PC-9 (cell line): ENCODE results near the gene KPRP. TPM values are rescaled to one million over a fixed set of nuclear protein-coding genes. Genes with fewer than 3 reads are reported as not detected.

Source experiments
- BruUV-seq: library from RNA; stranded (reverse); fragments of 400-500 nt; replicated peaks from 2 replicates; lab custom pipeline; 2021; lab: Mats Ljungman, UMichigan
- CTCF ChIA-PET: fragments of 300-600 bp; sonication (Branson Sonifier 250); formaldehyde crosslinking; loops from one replicate; lab custom pipeline; 2022; ENCODE audit warnings: antibody characterized with exemption; lab: Charles Lee
- POLR2A ChIA-PET: fragments of 300-600 bp; sonication (Branson Sonifier 250); formaldehyde crosslinking; loops from one replicate; lab custom pipeline; 2022; ENCODE audit warnings: antibody characterized with exemption; ENCODE audit not compliant: unreplicated experiment; lab: Charles Lee
- DNase-seq, 2 experiments: peaks; one replicate each; pipeline versions ENCODE4 v3.0.0 to v3.0.0-alpha.2; 2015 to 2022; ENCODE audit warnings: mixed read lengths in 1 of 2
- H2AFZ ChIP-seq: fragments of 200-600 bp; sonication (generic); 2 replicates; pipeline ENCODE4 v1.8.1; 2017; ENCODE audit warnings: antibody characterized with exemption
- H3F3A ChIP-seq: fragments of 200-600 bp; sonication (generic); 2 replicates; pipeline ENCODE4 v1.8.1; 2017; ENCODE audit warnings: antibody characterized with exemption, mild to moderate bottlenecking, low read depth; ENCODE audit not compliant: insufficient read depth
- H3K27ac ChIP-seq: fragments of 200-600 bp; sonication (generic); 2 replicates; pipeline ENCODE4 v1.6.1; 2016; ENCODE audit warnings: mixed run types
- H3K27me3 ChIP-seq: fragments of 200-600 bp; sonication (generic); 2 replicates; pipeline ENCODE4 v1.6.1; 2016; ENCODE audit warnings: low read depth, mixed run types; ENCODE audit not compliant: insufficient read depth
- H3K36me3 ChIP-seq: fragments of 200-600 bp; sonication (generic); 2 replicates; pipeline ENCODE4 v1.6.1; 2016; ENCODE audit warnings: low read depth, mixed run types
- H3K4me1 ChIP-seq: fragments of 200-600 bp; sonication (generic); replicated peaks from 2 replicates; pipeline ENCODE4 v1.6.1; 2016; ENCODE audit warnings: mixed run types; ENCODE audit not compliant: insufficient read depth
- H3K4me2 ChIP-seq: fragments of 200-600 bp; sonication (generic); 2 replicates; pipeline ENCODE4 v1.6.1; 2017; ENCODE audit warnings: mixed run types
- H3K4me3 ChIP-seq: fragments of 200-600 bp; sonication (generic); 2 replicates; pipeline ENCODE4 v1.6.1; 2016; ENCODE audit warnings: mixed run types
- H3K79me2 ChIP-seq: fragments of 200-600 bp; sonication (generic); 2 replicates; pipeline ENCODE4 v1.6.1; 2017; ENCODE audit warnings: low read depth, mixed run types
- H3K9me2 ChIP-seq: fragments of 200-600 bp; sonication (generic); 2 replicates; pipeline ENCODE4 v1.8.1; 2017; ENCODE audit warnings: mild to moderate bottlenecking; ENCODE audit not compliant: insufficient read depth
- H3K9me3 ChIP-seq: fragments of 200-600 bp; sonication (generic); 2 replicates; pipeline ENCODE4 v1.8.1; 2016; ENCODE audit warnings: low read depth; ENCODE audit not compliant: insufficient read depth
- H4K20me1 ChIP-seq: fragments of 200-600 bp; sonication (generic); 2 replicates; pipeline ENCODE4 v1.8.1; 2017; ENCODE audit not compliant: insufficient read depth
- EZH2 ChIP-seq: fragments of 200-600 bp; sonication (generic); IDR thresholded peaks from 2 replicates; pipeline ENCODE4 v1.8.0; 2017; ENCODE audit warnings: antibody characterized with exemption, low read depth
- intact Hi-C: fragments of 100-400 bp; cut with micrococcal nuclease; formaldehyde crosslinking; loops from one replicate; pipeline ENCODE4 v1.10.0; 2022; ENCODE audit not compliant: unreplicated experiment
- total RNA-seq: library from RNA; stranded (reverse); gene quantifications from 2 replicates; pipeline ENCODE4 v1.2.3, GENCODE V29; 2021
- TF ChIP-seq, protein P1 (sequence below): fragments of 200-600 bp; sonication (generic); conservative IDR thresholded peaks from 2 replicates; pipeline ENCODE4 v1.6.1; 2017; ENCODE audit warnings: mixed run types, antibody characterized with exemption, mild to moderate bottlenecking, moderate library complexity

KPRP gene
- total RNA-seq, 1 experiment from 2014 or later, result not detected

DNA sequence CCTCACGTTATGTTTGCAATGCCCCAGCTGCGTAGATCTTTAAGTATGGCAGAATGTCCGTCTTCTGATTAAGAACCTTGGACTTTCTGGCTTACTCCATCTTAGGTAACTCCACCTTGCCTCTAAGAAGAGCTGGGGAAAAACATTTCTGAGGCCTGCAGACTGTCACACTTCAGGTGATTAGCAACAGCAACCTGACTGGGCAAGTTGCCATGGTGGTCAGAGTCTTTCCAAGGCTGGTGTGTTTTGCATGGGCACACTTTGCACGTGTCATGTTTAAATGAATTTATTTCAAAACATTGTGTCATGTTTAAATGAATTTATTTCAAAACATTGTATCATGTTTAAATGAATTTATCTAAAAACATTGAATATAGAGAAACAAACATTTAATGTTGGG is 811 bp downstream of the KPRP start:
- no peaks in the 10 kb centered on the region for H3K36me3 ChIP-seq
- H3K79me2 ChIP-seq, result no peaks in the 10 kb centered on the region
- H3K4me2 ChIP-seq, result no peak overlapping the region
- H3K9me2 ChIP-seq, result no peaks in the 10 kb centered on the region
- no peak overlapping the region for H3K27ac ChIP-seq
- peaks cover 57% of the 10 kb centered on the region for H3K27me3 ChIP-seq
- intact Hi-C loops, result no loop called here
- H3K4me1 ChIP-seq, result no peaks in the 10 kb centered on the region
- TF ChIP-seq EZH2, result no peak
- TF ChIP-seq, protein P1, sequence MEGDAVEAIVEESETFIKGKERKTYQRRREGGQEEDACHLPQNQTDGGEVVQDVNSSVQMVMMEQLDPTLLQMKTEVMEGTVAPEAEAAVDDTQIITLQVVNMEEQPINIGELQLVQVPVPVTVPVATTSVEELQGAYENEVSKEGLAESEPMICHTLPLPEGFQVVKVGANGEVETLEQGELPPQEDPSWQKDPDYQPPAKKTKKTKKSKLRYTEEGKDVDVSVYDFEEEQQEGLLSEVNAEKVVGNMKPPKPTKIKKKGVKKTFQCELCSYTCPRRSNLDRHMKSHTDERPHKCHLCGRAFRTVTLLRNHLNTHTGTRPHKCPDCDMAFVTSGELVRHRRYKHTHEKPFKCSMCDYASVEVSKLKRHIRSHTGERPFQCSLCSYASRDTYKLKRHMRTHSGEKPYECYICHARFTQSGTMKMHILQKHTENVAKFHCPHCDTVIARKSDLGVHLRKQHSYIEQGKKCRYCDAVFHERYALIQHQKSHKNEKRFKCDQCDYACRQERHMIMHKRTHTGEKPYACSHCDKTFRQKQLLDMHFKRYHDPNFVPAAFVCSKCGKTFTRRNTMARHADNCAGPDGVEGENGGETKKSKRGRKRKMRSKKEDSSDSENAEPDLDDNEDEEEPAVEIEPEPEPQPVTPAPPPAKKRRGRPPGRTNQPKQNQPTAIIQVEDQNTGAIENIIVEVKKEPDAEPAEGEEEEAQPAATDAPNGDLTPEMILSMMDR, result no peak
- ChIA-PET POLR2A (no interaction called here), CTCF (no interaction called here)
- no peaks in the 10 kb centered on the region for H4K20me1 ChIP-seq
- no peak overlapping the region for H2AFZ ChIP-seq
- H3K4me3 ChIP-seq, result no peak overlapping the region
- no peak for DNase-seq
- no peaks in the 10 kb centered on the region for H3F3A ChIP-seq
- BruUV-seq, result no TSS peak
- H3K9me3 ChIP-seq, result no peaks in the 10 kb centered on the region

DNA sequence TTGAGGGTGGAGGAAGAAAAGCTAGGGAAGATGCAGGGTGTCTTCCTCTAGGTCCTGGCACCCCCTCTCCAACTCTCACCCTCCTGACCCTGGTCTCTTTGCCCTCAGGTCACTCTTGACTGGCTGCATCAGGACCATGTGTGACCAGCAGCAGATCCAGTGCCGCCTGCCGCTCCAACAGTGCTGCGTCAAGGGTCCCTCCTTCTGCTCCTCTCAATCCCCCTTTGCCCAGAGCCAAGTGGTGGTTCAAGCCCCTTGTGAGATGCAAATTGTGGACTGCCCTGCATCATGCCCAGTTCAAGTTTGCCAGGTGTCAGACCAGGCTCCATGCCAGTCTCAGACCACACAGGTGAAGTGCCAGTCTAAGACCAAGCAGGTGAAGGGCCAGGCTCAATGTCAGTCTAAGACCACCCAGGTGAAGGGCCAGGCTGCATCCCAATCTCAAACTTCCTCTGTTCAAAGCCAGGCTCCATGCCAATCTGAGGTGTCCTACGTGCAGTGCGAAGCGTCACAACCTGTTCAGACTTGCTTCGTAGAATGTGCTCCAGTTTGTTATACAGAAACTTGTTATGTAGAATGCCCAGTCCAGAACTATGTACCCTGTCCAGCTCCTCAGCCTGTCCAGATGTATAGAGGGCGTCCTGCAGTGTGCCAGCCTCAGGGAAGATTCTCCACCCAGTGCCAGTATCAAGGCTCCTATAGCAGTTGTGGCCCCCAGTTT is 1.8 kb downstream of the KPRP start:
- peaks cover 55% of the 10 kb centered on the region for H3K27me3 ChIP-seq
- DNase-seq, result no peak
- no peaks in the 10 kb centered on the region for H3K9me3 ChIP-seq
- no peaks in the 10 kb centered on the region for H3K36me3 ChIP-seq
- no peak overlapping the region for H3K4me3 ChIP-seq
- no peaks in the 10 kb centered on the region for H3K4me1 ChIP-seq
- H4K20me1 ChIP-seq, result no peaks in the 10 kb centered on the region
- no TSS peak for BruUV-seq
- CTCF ChIA-PET, result no interaction called here
- no peak overlapping the region for H3K4me2 ChIP-seq
- intact Hi-C loops, result no loop called here
- H2AFZ ChIP-seq, result no peak overlapping the region
- TF ChIP-seq, protein P1, result no peak
- H3K27ac ChIP-seq, result no peak overlapping the region
- H3K9me2 ChIP-seq, result no peaks in the 10 kb centered on the region
- no peaks in the 10 kb centered on the region for H3K79me2 ChIP-seq
- H3F3A ChIP-seq, result no peaks in the 10 kb centered on the region
- POLR2A ChIA-PET, result no interaction called here

DNA sequence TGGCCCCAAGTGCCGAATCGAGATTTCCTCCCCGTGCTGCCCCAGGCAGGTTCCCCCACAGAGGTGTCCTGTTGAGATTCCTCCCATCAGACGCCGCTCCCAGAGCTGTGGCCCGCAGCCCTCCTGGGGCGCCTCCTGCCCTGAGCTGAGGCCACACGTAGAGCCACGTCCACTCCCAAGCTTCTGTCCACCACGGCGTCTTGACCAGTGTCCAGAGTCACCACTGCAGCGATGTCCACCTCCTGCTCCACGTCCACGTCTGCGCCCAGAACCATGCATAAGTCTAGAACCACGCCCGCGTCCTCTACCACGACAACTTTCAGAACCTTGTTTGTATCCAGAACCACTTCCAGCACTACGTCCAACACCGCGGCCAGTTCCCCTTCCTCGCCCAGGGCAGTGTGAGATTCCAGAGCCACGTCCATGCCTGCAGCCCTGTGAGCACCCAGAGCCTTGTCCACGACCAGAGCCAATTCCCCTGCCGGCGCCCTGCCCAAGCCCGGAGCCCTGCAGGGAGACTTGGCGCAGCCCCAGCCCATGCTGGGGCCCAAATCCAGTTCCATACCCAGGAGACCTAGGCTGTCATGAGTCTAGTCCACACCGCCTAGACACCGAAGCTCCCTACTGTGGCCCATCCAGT is 2.8 kb downstream of the KPRP start:
- Histone ChIP-seq H3K4me3 (no peak overlapping the region), H4K20me1 (no peaks in the 10 kb centered on the region), H3K9me2 (no peaks in the 10 kb centered on the region), H3K4me1 (no peaks in the 10 kb centered on the region), H3K4me2 (no peak overlapping the region), H3K36me3 (no peaks in the 10 kb centered on the region), H3K27me3 (peaks cover 45% of the 10 kb centered on the region), H2AFZ (no peak overlapping the region), H3K9me3 (no peaks in the 10 kb centered on the region), H3K79me2 (no peaks in the 10 kb centered on the region), H3F3A (no peaks in the 10 kb centered on the region), H3K27ac (no peak overlapping the region)
- intact Hi-C loops, result no loop called here
- no peak for TF ChIP-seq EZH2
- TF ChIP-seq, protein P1, result no peak
- BruUV-seq, result no TSS peak
- ChIA-PET POLR2A (no interaction called here), CTCF (no interaction called here)
- no peak for DNase-seq
